Measurements from ENCODE around the gene GALNT4.

The GALNT4 gene

GRCh38 chr12:89524541-89525304, at the start of gene GALNT4:
GALNT4 (minus strand) TSS chr12:89524796; CDS start chr12:89524549, 247 bp downstream.
- peak; percentile 19 to 57 for DNase-seq

GRCh38 chr12:89573051-89573810, 48.6 kb upstream of the GALNT4 start:
- no peak for DNase-seq

- DNase-seq = no peak
These were observed 47.0 kb upstream of the GALNT4 start for GRCh38 chr12:89571491-89572195.

- no peak for DNase-seq
These were observed 43.9 kb upstream of the GALNT4 start for GRCh38 chr12:89568484-89568883.

GRCh38 chr12:89567691-89568239, 43.2 kb upstream of the GALNT4 start:
- no peak for DNase-seq

GRCh38 chr12:89566615-89567014, 42.0 kb upstream of the GALNT4 start:
- no peak for DNase-seq

- DNase-seq = no peak
These were observed 40.4 kb upstream of the GALNT4 start for GRCh38 chr12:89565002-89565401.

GRCh38 chr12:89559753-89560152, 35.2 kb upstream of the GALNT4 start:
- no peak for DNase-seq

- DNase-seq = peak in 1 of 2 experiments; percentile 12
These were observed 32.4 kb upstream of the GALNT4 start for GRCh38 chr12:89556976-89557375.

GRCh38 chr12:89552376-89552775, 27.8 kb upstream of the GALNT4 start:
- no peak for DNase-seq

GRCh38 chr12:89551747-89552146, 27.2 kb upstream of the GALNT4 start:
- DNase-seq = no peak

GRCh38 chr12:89547101-89547500, 22.5 kb upstream of the GALNT4 start:
- DNase-seq = no peak

GRCh38 chr12:89546151-89546550, 21.6 kb upstream of the GALNT4 start:
- no peak for DNase-seq

- DNase-seq = peak; percentile 95 to 98
These were observed 20.1 kb upstream of the GALNT4 start for GRCh38 chr12:89544681-89545184.

- no peak for DNase-seq
These were observed 19.4 kb upstream of the GALNT4 start for GRCh38 chr12:89544022-89544421.

GRCh38 chr12:89542912-89543592, 18.5 kb upstream of the GALNT4 start:
- peak; percentile 72 to 83 for DNase-seq

GRCh38 chr12:89542236-89542635, 17.6 kb upstream of the GALNT4 start:
- no peak for DNase-seq

- DNase-seq = peak in 1 of 2 experiments; percentile 10
These were observed 16.0 kb upstream of the GALNT4 start for GRCh38 chr12:89540586-89540985.

- no peak for DNase-seq
These were observed 15.0 kb upstream of the GALNT4 start for GRCh38 chr12:89539426-89540223.

- no peak for DNase-seq
These were observed 14.3 kb upstream of the GALNT4 start for GRCh38 chr12:89538897-89539296.

GRCh38 chr12:89537389-89537788, 12.8 kb upstream of the GALNT4 start:
- no peak for DNase-seq
